ENCODE results near the gene SELP. TPM values are rescaled to one million over a fixed set of nuclear protein-coding genes. Genes with fewer than 3 reads are reported as not detected.

SELP gene
- total RNA-seq, 2 donors from 2014 or later = 1.6 to 2.9 TPM

- TF ChIP-seq CTCF (IDR thresholded peaks at IDR 0.05) = no peak
- no peak for TF ChIP-seq POLR2A (IDR thresholded peaks at IDR 0.05)
- ATAC-seq (no peak), DNase-seq (no peak)
- no peaks in the 10 kb centered on the region for H3K36me3 ChIP-seq (replicated peaks in 1 of 2; ENCODE audit: insufficient read depth in 1 of 2, low read depth in 2 of 2)
- intact Hi-C loops (cut with DNase I) = no loop called here
- H3K27me3 ChIP-seq = no peaks in the 10 kb centered on the region
- WGBS, 2 donors = 55 to 67% methylated on average over 3 of the region's 3 CpGs
- H3K9me3 ChIP-seq = no peaks in the 10 kb centered on the region
- no peaks in the 10 kb centered on the region for H3K4me1 ChIP-seq
- H3K27ac ChIP-seq = no peak overlapping the region
- H3K4me3 ChIP-seq = no peak overlapping the region
These were observed 1.3 kb upstream of the SELP start for GRCh38 chr1:169631249-169631648.

GRCh38 chr1:169624912-169625311 lies 5.0 kb downstream of the SELP start:
- DNase-seq = no peak
- intact Hi-C loops (cut with DNase I) = no loop called here
- H3K27ac ChIP-seq = no peak overlapping the region
- no peak for ATAC-seq
- no peaks in the 10 kb centered on the region for H3K9me3 ChIP-seq
- H3K36me3 ChIP-seq (replicated peaks in 1 of 2; ENCODE audit: insufficient read depth in 1 of 2, low read depth in 2 of 2) = no peaks in the 10 kb centered on the region
- no peak for TF ChIP-seq POLR2A (IDR thresholded peaks at IDR 0.05)
- no peak for TF ChIP-seq CTCF (IDR thresholded peaks at IDR 0.05)
- no peaks in the 10 kb centered on the region for H3K27me3 ChIP-seq
- no peaks in the 10 kb centered on the region for H3K4me1 ChIP-seq
- H3K4me3 ChIP-seq = no peak overlapping the region
- WGBS, 2 donors = 43 to 50% methylated on average over 2 of the region's 2 CpGs

- Histone ChIP-seq H3K9me3 (no peaks in the 10 kb centered on the region), H3K27me3 (no peaks in the 10 kb centered on the region), H3K4me3 (no peak overlapping the region), H3K4me1 (no peaks in the 10 kb centered on the region), H3K36me3 (replicated peaks in 1 of 2; ENCODE audit: insufficient read depth in 1 of 2, low read depth in 2 of 2) (no peaks in the 10 kb centered on the region), H3K27ac (no peak overlapping the region)
- intact Hi-C loops (cut with DNase I) = no loop called here
- no peak for DNase-seq
- TF ChIP-seq POLR2A (IDR thresholded peaks at IDR 0.05) (no peak), CTCF (IDR thresholded peaks at IDR 0.05) (no peak)
- no peak for ATAC-seq
These were observed 5.8 kb downstream of the SELP start for GRCh38 chr1:169624122-169624521.

- no peak overlapping the region for H3K4me3 ChIP-seq
- TF ChIP-seq CTCF (IDR thresholded peaks at IDR 0.05) (no peak), POLR2A (IDR thresholded peaks at IDR 0.05) (no peak)
- intact Hi-C loops (cut with DNase I) = no loop called here
- H3K27me3 ChIP-seq = no peaks in the 10 kb centered on the region
- no peaks in the 10 kb centered on the region for H3K4me1 ChIP-seq
- DNase-seq (no peak), ATAC-seq (no peak)
- H3K9me3 ChIP-seq = no peaks in the 10 kb centered on the region
- 67 to 69% methylated on average over 6 of the region's 6 CpGs for WGBS, 2 donors
- H3K36me3 ChIP-seq (replicated peaks in 1 of 2; ENCODE audit: insufficient read depth in 1 of 2, low read depth in 2 of 2) = no peaks in the 10 kb centered on the region
- H3K27ac ChIP-seq = no peak overlapping the region
These were observed 6.6 kb downstream of the SELP start for GRCh38 chr1:169623132-169623926.

GRCh38 chr1:169620565-169620964 lies 9.4 kb downstream of the SELP start:
- Histone ChIP-seq H3K27me3 (no peaks in the 10 kb centered on the region), H3K36me3 (replicated peaks in 1 of 2; ENCODE audit: insufficient read depth in 1 of 2, low read depth in 2 of 2) (no peaks in the 10 kb centered on the region), H3K4me1 (no peaks in the 10 kb centered on the region), H3K27ac (no peak overlapping the region), H3K9me3 (no peaks in the 10 kb centered on the region), H3K4me3 (no peak overlapping the region)
- WGBS, 2 donors = 79 to 81% methylated on average over 8 of the region's 8 CpGs
- intact Hi-C loops (cut with DNase I) = no loop called here
- ATAC-seq = no peak
- no peak for DNase-seq
- TF ChIP-seq CTCF (IDR thresholded peaks at IDR 0.05) = no peak
- TF ChIP-seq POLR2A (IDR thresholded peaks at IDR 0.05) = no peak
